A673 (cell line): ENCODE data around the gene SHOC2. TPM values are rescaled to one million over a fixed set of nuclear protein-coding genes. Genes with fewer than 3 reads are reported as not detected.

Experiments used
- BruUV-seq: library from RNA; stranded (reverse); fragments of 400-500 nt; replicated peaks from 2 replicates; lab custom pipeline; 2021; lab: Mats Ljungman, UMichigan
- CTCF ChIA-PET: fragments of 300-600 bp; sonication (Branson Sonifier 250); formaldehyde crosslinking; loops from one replicate; lab custom pipeline; 2022; ENCODE audit warnings: antibody characterized with exemption; lab: Charles Lee
- POLR2A ChIA-PET: fragments of 300-600 bp; sonication (Branson Sonifier 250); formaldehyde crosslinking; loops from one replicate; lab custom pipeline; 2022; ENCODE audit warnings: antibody characterized with exemption; ENCODE audit not compliant: low non-redundant PET; lab: Charles Lee
- DNase-seq: peaks from one replicate; pipeline ENCODE4 v3.0.0-alpha.2; 2015; ENCODE audit warnings: low spot score
- H3K27ac ChIP-seq: fragments of 200-600 bp; sonication (generic); 2 replicates; pipeline ENCODE4 v1.5.1; 2016; ENCODE audit warnings: mixed run types, low read depth, mild to moderate bottlenecking, mixed read lengths, antibody characterized with exemption, low read length; ENCODE audit not compliant: poor library complexity, severe bottlenecking
- H3K27me3 ChIP-seq: fragments of 200-600 bp; sonication (generic); replicated peaks from 2 replicates; pipeline ENCODE4 v1.6.1; 2017; ENCODE audit warnings: mixed run types, low read depth, mild to moderate bottlenecking, mixed read lengths, antibody characterized with exemption, low read length; ENCODE audit not compliant: insufficient read depth, poor library complexity
- H3K36me3 ChIP-seq: fragments of 200-600 bp; sonication (generic); 2 replicates; pipeline ENCODE4 v1.6.1; 2016; ENCODE audit warnings: mixed run types, mild to moderate bottlenecking, mixed read lengths, antibody characterized with exemption, low read length; ENCODE audit not compliant: insufficient read depth, poor library complexity, severe bottlenecking
- H3K4me1 ChIP-seq: fragments of 200-600 bp; sonication (generic); 2 replicates; pipeline ENCODE4 v1.6.1; 2017; ENCODE audit warnings: mixed run types, mild to moderate bottlenecking, mixed read lengths, antibody characterized with exemption, low read length; ENCODE audit not compliant: insufficient read depth, poor library complexity, severe bottlenecking
- H3K4me3 ChIP-seq: fragments of 200-600 bp; sonication (generic); 2 replicates; pipeline ENCODE4 v1.5.1; 2016; ENCODE audit warnings: low read depth, mixed run types, mild to moderate bottlenecking, mixed read lengths, low read length; ENCODE audit not compliant: poor library complexity, severe bottlenecking
- H3K9me3 ChIP-seq: fragments of 200-600 bp; sonication (generic); 2 replicates; pipeline ENCODE4 v1.6.1; 2016; ENCODE audit warnings: mixed run types, low read depth, mild to moderate bottlenecking, mixed read lengths, antibody characterized with exemption, low read length; ENCODE audit not compliant: poor library complexity, severe bottlenecking
- EZH2 ChIP-seq: fragments of 200-600 bp; sonication (generic); IDR thresholded peaks from 2 replicates; pipeline ENCODE4 v1.6.1; 2017; ENCODE audit warnings: borderline replicate concordance, low read depth, mild to moderate bottlenecking, mixed read lengths, antibody characterized with exemption, low read length; ENCODE audit not compliant: poor library complexity, severe bottlenecking
- intact Hi-C: fragments of 100-400 bp; cut with micrococcal nuclease; formaldehyde crosslinking; loops from one replicate; pipeline ENCODE4 v1.10.0; 2022; ENCODE audit not compliant: unreplicated experiment
- total RNA-seq: library from RNA; stranded (reverse); gene quantifications from 2 replicates; pipeline ENCODE4 v1.2.3, GENCODE V29; 2021
- TF ChIP-seq, protein P1 (sequence below): fragments of 300-800, 200-600 bp; sonication (generic); conservative IDR thresholded peaks from 2 replicates; pipeline ENCODE4 v1.5.1; 2017; ENCODE audit warnings: low read depth, mild to moderate bottlenecking, antibody characterized with exemption, low read length, moderate library complexity, mixed read lengths

Gene SHOC2
- total RNA-seq, 1 experiment from 2014 or later = 37.6 TPM

GRCh38 chr10:110885932-110886674, 33.3 kb upstream of the SHOC2 start:
- intact Hi-C loops = no loop called here
- POLR2A ChIA-PET = no interaction called here

GRCh38 chr10:110887560-110887959, 31.8 kb upstream of the SHOC2 start:
- no peak for TF ChIP-seq EZH2
- TF ChIP-seq, protein P1, sequence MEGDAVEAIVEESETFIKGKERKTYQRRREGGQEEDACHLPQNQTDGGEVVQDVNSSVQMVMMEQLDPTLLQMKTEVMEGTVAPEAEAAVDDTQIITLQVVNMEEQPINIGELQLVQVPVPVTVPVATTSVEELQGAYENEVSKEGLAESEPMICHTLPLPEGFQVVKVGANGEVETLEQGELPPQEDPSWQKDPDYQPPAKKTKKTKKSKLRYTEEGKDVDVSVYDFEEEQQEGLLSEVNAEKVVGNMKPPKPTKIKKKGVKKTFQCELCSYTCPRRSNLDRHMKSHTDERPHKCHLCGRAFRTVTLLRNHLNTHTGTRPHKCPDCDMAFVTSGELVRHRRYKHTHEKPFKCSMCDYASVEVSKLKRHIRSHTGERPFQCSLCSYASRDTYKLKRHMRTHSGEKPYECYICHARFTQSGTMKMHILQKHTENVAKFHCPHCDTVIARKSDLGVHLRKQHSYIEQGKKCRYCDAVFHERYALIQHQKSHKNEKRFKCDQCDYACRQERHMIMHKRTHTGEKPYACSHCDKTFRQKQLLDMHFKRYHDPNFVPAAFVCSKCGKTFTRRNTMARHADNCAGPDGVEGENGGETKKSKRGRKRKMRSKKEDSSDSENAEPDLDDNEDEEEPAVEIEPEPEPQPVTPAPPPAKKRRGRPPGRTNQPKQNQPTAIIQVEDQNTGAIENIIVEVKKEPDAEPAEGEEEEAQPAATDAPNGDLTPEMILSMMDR = no peak
- ChIA-PET POLR2A (no interaction called here), CTCF (no interaction called here)
- Histone ChIP-seq H3K27me3 (no peaks in the 10 kb centered on the region), H3K9me3 (no peaks in the 10 kb centered on the region), H3K27ac (no peak overlapping the region), H3K36me3 (peaks cover 4% of the 10 kb centered on the region), H3K4me1 (no peaks in the 10 kb centered on the region), H3K4me3 (no peak overlapping the region)
- DNase-seq = no peak
- BruUV-seq = no TSS peak
- intact Hi-C loops = no loop called here

More at GRCh38 chr10:110885932-110886674, 33.3 kb upstream of the SHOC2 start:
- no peaks in the 10 kb centered on the region for H3K4me1 ChIP-seq
- H3K4me3 ChIP-seq = no peak overlapping the region
- CTCF ChIA-PET = interaction anchor here (0.8 kb wide), 1 partner anchor 140 kb away, joined by 3 read pairs; no protein-coding TSS in a partner anchor
- H3K27ac ChIP-seq = no peak overlapping the region
- TF ChIP-seq, protein P1 = no peak
- TF ChIP-seq EZH2 = no peak
- BruUV-seq = no TSS peak
- no peak for DNase-seq
- peaks cover 4% of the 10 kb centered on the region for H3K36me3 ChIP-seq
- no peaks in the 10 kb centered on the region for H3K27me3 ChIP-seq
- H3K9me3 ChIP-seq = no peaks in the 10 kb centered on the region

DNA sequence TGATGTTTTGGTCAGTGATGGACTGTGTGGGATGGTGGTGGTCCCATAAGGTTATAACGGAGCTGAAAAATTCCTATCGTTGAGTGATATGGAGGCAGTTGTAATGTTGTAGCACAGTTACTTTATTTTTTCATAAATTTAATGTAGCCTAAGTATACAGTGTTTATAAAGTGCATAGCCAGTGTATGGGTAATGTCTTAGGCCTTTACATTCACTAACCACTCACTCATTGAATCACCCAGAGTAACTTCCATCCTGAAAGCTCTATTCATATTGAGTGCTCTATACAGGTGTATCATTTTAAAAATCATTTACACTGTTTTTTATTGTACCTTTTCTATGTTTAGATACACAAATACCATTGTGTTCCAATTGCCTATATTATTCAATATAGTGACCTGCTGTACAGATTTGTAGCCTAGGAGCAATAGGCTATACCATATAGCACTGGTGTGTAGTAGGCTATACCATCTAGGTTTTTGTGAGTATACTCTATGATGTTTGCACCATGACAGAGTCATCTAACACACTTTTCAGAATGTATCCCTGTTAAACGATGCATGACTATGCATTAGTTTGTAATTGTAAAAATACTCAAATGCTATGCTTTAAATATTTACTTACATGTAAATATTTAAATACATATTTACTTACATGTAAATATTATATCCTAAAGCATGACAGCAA, 26.7 kb upstream of the SHOC2 start:
- intact Hi-C loops = loop anchor here (1.0 to 5.0 kb wide), 3 partner anchors 146 to 585 kb away; no protein-coding TSS in a partner anchor
- DNase-seq = no peak
- ChIA-PET POLR2A (no interaction called here), CTCF (no interaction called here)
- H3K27ac ChIP-seq = no peak overlapping the region
- no peaks in the 10 kb centered on the region for H3K27me3 ChIP-seq
- no peak for TF ChIP-seq EZH2
- TF ChIP-seq, protein P1 = no peak
- no peaks in the 10 kb centered on the region for H3K36me3 ChIP-seq
- H3K4me3 ChIP-seq = no peak overlapping the region
- H3K4me1 ChIP-seq = peaks cover 4% of the 10 kb centered on the region
- no TSS peak for BruUV-seq
- no peaks in the 10 kb centered on the region for H3K9me3 ChIP-seq
